DND-41 (cell line): ENCODE measurements around the gene SEMA3A.

Experiments
- EZH2 ChIP-seq: IDR thresholded peaks from 3 replicates; pipeline ENCODE4 v1.6.1; 2012; ENCODE audit warnings: borderline replicate concordance, low read depth, mild to moderate bottlenecking, moderate library complexity, low read length, inconsistent platforms; ENCODE audit not compliant: severe bottlenecking
- TF ChIP-seq, protein P1 (sequence below): IDR thresholded peaks from 2 replicates; pipeline ENCODE4 v1.5.1; 2012; ENCODE audit warnings: borderline replicate concordance, low read length, moderate library complexity, mild to moderate bottlenecking; ENCODE audit not compliant: poor library complexity, severe bottlenecking; ENCODE audit errors: extremely low read depth

DNA sequence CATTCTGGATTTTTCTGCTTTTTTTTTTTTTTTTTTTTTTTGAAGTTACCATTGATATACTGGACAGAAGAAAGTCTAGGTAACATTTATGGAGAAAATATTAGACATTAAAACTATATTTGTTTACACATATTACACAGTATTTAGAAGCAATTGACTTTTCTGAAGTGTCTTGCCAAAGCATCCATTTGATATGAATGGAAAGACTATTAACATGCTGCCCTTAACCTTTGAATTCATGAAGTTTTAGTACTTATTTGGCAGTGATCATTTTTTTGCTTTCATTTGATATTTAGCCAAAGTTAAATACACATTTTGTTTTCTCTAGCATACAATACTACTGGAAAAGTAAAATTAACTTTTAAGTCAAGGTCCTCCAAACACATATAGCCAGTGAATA, 210.0 kb downstream of the SEMA3A start:
- TF ChIP-seq, protein P1, sequence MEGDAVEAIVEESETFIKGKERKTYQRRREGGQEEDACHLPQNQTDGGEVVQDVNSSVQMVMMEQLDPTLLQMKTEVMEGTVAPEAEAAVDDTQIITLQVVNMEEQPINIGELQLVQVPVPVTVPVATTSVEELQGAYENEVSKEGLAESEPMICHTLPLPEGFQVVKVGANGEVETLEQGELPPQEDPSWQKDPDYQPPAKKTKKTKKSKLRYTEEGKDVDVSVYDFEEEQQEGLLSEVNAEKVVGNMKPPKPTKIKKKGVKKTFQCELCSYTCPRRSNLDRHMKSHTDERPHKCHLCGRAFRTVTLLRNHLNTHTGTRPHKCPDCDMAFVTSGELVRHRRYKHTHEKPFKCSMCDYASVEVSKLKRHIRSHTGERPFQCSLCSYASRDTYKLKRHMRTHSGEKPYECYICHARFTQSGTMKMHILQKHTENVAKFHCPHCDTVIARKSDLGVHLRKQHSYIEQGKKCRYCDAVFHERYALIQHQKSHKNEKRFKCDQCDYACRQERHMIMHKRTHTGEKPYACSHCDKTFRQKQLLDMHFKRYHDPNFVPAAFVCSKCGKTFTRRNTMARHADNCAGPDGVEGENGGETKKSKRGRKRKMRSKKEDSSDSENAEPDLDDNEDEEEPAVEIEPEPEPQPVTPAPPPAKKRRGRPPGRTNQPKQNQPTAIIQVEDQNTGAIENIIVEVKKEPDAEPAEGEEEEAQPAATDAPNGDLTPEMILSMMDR, result no peak
- no peak for TF ChIP-seq EZH2
